GM12875 (cell line): Measurements from ENCODE around the gene COX4I1.

Experiments used
- H3K4me3 ChIP-seq: one replicate; pipeline ENCODE4 v1.5.1; 2011; ENCODE audit warnings: low read depth, low read length, control low read depth
- CTCF ChIP-seq: IDR thresholded peaks from 2 replicates; pipeline ENCODE4 v1.5.1; 2011; ENCODE audit warnings: low read depth, mild to moderate bottlenecking, control low read depth, inconsistent platforms, low read length, moderate library complexity, borderline replicate concordance; ENCODE audit not compliant: insufficient read depth

COX4I1 gene

GRCh38 chr16:85847036-85847435, 47.5 kb downstream of the COX4I1 start:
- no peak overlapping the region for H3K4me3 ChIP-seq
- no peak for TF ChIP-seq CTCF

- TF ChIP-seq CTCF: no peak
- H3K4me3 ChIP-seq: no peak overlapping the region
Measured at GRCh38 chr16:85847681-85848601, 48.4 kb downstream of the COX4I1 start.

- no peak for TF ChIP-seq CTCF
- H3K4me3 ChIP-seq: no peak overlapping the region
Measured at GRCh38 chr16:85848986-85849385, 49.5 kb downstream of the COX4I1 start.

- no peak overlapping the region for H3K4me3 ChIP-seq
- no peak for TF ChIP-seq CTCF
Measured at GRCh38 chr16:85849388-85849787, 49.9 kb downstream of the COX4I1 start.

- no peak for TF ChIP-seq CTCF
Measured at GRCh38 chr16:85850344-85850880, 50.9 kb downstream of the COX4I1 start.

GRCh38 chr16:85851034-85851785, 51.7 kb downstream of the COX4I1 start:
- TF ChIP-seq CTCF: no peak
- H3K4me3 ChIP-seq: no peak overlapping the region

More at GRCh38 chr16:85850344-85850880, 50.9 kb downstream of the COX4I1 start:
- no peak overlapping the region for H3K4me3 ChIP-seq
